MM.1S (cell line): Measurements from ENCODE around the gene EMILIN2.
A peak's percentile ranks its signal among the peaks of the same experiment; 100 is the strongest.

Experiments used
- DNase-seq: peaks from one replicate; pipeline ENCODE4 v3.0.0-alpha.2; 2015
- H2AFZ ChIP-seq: fragments of 300-600 bp; sonication (generic); 2 replicates; pipeline ENCODE4 v1.6.0; 2016; ENCODE audit warnings: antibody characterized with exemption, low read length
- H3F3A ChIP-seq: fragments of 300-600 bp; sonication (generic); 2 replicates; pipeline ENCODE4 v1.6.1; 2016; ENCODE audit warnings: mild to moderate bottlenecking, antibody characterized with exemption, low read length, moderate library complexity, mixed read lengths; ENCODE audit not compliant: insufficient read depth
- H3K27ac ChIP-seq: fragments of 300-600 bp; sonication (generic); 2 replicates; pipeline ENCODE4 v1.5.1; 2016; ENCODE audit warnings: mild to moderate bottlenecking, low read length
- H3K27me3 ChIP-seq: fragments of 300-600 bp; sonication (generic); replicated peaks from 2 replicates; pipeline ENCODE4 v1.6.0; 2016; ENCODE audit warnings: low read length; ENCODE audit not compliant: insufficient read depth
- H3K36me3 ChIP-seq: fragments of 300-600 bp; sonication (generic); replicated peaks from 2 replicates; pipeline ENCODE4 v1.6.1; 2016; ENCODE audit warnings: mild to moderate bottlenecking, low read length, mixed read lengths; ENCODE audit not compliant: insufficient read depth
- H3K4me1 ChIP-seq: fragments of 300-600 bp; sonication (generic); 2 replicates; pipeline ENCODE4 v1.6.1; 2016; ENCODE audit warnings: low read length, mixed read lengths
- H3K4me2 ChIP-seq: fragments of 300-600 bp; sonication (generic); 2 replicates; pipeline ENCODE4 v1.6.0; 2016; ENCODE audit warnings: low read depth, low read length
- H3K4me3 ChIP-seq: fragments of 300-600 bp; sonication (generic); 2 replicates; pipeline ENCODE4 v1.5.1; 2016; ENCODE audit warnings: low read length, mixed read lengths
- H3K79me2 ChIP-seq: fragments of 300-600 bp; sonication (generic); 2 replicates; pipeline ENCODE4 v1.6.1; 2016; ENCODE audit warnings: mixed run types, low read length, mixed read lengths
- H3K9ac ChIP-seq: fragments of 300-600 bp; sonication (generic); 2 replicates; pipeline ENCODE4 v1.6.1; 2016; ENCODE audit warnings: low read length, mixed read lengths
- H3K9me2 ChIP-seq: fragments of 300-600 bp; sonication (generic); replicated peaks from 2 replicates; pipeline ENCODE4 v1.6.1; 2016; ENCODE audit warnings: mild to moderate bottlenecking, low read length, mixed read lengths; ENCODE audit not compliant: insufficient read depth
- H3K9me3 ChIP-seq: fragments of 300-600 bp; sonication (generic); replicated peaks from 2 replicates; pipeline ENCODE4 v1.6.1; 2016; ENCODE audit warnings: mild to moderate bottlenecking, low read length, mixed read lengths; ENCODE audit not compliant: insufficient read depth
- H4K20me1 ChIP-seq: fragments of 300-600 bp; sonication (generic); 2 replicates; pipeline ENCODE4 v1.6.1; 2016; ENCODE audit warnings: mild to moderate bottlenecking, low read length, moderate library complexity, mixed read lengths; ENCODE audit not compliant: insufficient read depth
- EZH2 ChIP-seq: fragments of 300-600 bp; sonication (generic); optimal IDR thresholded peaks from 2 replicates; pipeline ENCODE3; 2017; ENCODE audit warnings: low read depth, mild to moderate bottlenecking, antibody characterized with exemption, low read length, mixed read lengths
- EZH2phosphoT487 ChIP-seq: fragments of 300-600 bp; sonication (generic); IDR thresholded peaks from 2 replicates; pipeline ENCODE4 v1.6.1; 2018; ENCODE audit warnings: antibody characterized with exemption, low read length
- TF ChIP-seq, protein P1 (sequence below): fragments of 300-600 bp; sonication (generic); IDR thresholded peaks from 2 replicates; pipeline ENCODE4 v1.5.1; 2016; ENCODE audit warnings: antibody characterized with exemption, low read length, mixed read lengths

The EMILIN2 gene

DNA sequence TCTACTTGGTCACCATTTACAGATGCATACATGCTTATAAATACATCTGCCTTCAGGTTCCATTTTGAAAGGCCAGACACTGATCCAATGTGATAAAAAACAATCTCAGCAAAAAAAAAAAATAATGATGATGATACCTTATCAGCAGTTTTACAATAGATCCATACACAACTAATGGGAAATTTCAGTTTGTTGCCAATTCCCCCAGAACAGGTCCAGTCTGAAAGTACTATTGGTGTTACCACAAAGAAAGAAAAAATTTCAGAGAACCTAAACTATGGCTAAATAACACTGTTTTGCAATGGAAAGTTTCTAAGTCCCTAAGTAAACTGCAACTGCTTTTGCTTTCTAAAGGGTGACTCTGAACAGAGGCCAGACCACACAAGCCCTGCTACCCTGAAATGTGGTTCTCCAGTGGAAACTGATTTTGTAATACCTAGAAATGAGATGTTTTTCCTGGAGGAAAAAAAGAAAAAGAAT, 112.1 kb downstream of the EMILIN2 start:
- Histone ChIP-seq H3K9me3 (no peaks in the 10 kb centered on the region), H3K4me2 (no peak overlapping the region), H3K4me3 (no peak overlapping the region), H3K79me2 (no peaks in the 10 kb centered on the region), H2AFZ (no peak overlapping the region), H3K9me2 (no peaks in the 10 kb centered on the region), H3K36me3 (no peaks in the 10 kb centered on the region), H3K27me3 (0 out of 2 replicates have a peak, but pooled peaks cover 2% of the 10 kb centered on the region), H3K27ac (no peak overlapping the region), H4K20me1 (no peaks in the 10 kb centered on the region), H3F3A (peaks cover 30% of the 10 kb centered on the region), H3K9ac (no peak overlapping the region), H3K4me1 (peaks cover 31% of the 10 kb centered on the region)
- peak; percentile 31 for DNase-seq
- no peak for TF ChIP-seq EZH2phosphoT487
- TF ChIP-seq EZH2, result no peak
- TF ChIP-seq, protein P1, sequence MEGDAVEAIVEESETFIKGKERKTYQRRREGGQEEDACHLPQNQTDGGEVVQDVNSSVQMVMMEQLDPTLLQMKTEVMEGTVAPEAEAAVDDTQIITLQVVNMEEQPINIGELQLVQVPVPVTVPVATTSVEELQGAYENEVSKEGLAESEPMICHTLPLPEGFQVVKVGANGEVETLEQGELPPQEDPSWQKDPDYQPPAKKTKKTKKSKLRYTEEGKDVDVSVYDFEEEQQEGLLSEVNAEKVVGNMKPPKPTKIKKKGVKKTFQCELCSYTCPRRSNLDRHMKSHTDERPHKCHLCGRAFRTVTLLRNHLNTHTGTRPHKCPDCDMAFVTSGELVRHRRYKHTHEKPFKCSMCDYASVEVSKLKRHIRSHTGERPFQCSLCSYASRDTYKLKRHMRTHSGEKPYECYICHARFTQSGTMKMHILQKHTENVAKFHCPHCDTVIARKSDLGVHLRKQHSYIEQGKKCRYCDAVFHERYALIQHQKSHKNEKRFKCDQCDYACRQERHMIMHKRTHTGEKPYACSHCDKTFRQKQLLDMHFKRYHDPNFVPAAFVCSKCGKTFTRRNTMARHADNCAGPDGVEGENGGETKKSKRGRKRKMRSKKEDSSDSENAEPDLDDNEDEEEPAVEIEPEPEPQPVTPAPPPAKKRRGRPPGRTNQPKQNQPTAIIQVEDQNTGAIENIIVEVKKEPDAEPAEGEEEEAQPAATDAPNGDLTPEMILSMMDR, result no peak

DNA sequence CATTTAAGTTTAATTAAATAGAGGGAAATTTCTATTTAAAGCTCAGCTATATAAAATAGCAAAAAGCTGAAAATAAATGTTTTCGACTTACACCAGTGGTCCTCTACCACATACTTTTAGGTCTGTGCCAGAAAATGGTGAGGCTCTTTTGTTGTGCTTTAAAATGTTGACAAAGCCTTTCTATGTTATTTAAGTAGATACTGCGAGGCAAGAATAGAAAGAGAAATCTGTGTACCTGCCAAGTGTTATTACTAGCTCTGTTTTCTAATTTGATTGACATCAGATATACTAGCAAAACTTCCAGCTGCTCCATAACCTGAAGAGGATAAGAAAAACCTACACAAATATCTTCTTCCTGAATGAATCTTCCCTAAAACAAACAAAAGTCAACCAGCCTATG, 112.5 kb downstream of the EMILIN2 start:
- peaks cover 30% of the 10 kb centered on the region for H3F3A ChIP-seq
- H3K9me3 ChIP-seq, result no peaks in the 10 kb centered on the region
- H3K9me2 ChIP-seq, result no peaks in the 10 kb centered on the region
- no peaks in the 10 kb centered on the region for H4K20me1 ChIP-seq
- H3K27me3 ChIP-seq, result 0 out of 2 replicates have a peak, but pooled peaks cover 2% of the 10 kb centered on the region
- no peak overlapping the region for H3K27ac ChIP-seq
- H3K4me3 ChIP-seq, result no peak overlapping the region
- H3K9ac ChIP-seq, result no peak overlapping the region
- no peaks in the 10 kb centered on the region for H3K36me3 ChIP-seq
- H3K79me2 ChIP-seq, result no peaks in the 10 kb centered on the region
- H3K4me1 ChIP-seq, result peaks cover 31% of the 10 kb centered on the region
- no peak overlapping the region for H2AFZ ChIP-seq
- H3K4me2 ChIP-seq, result no peak overlapping the region
- DNase-seq, result no peak
- TF ChIP-seq EZH2, result no peak
- TF ChIP-seq, protein P1, result no peak
- TF ChIP-seq EZH2phosphoT487, result no peak

DNA sequence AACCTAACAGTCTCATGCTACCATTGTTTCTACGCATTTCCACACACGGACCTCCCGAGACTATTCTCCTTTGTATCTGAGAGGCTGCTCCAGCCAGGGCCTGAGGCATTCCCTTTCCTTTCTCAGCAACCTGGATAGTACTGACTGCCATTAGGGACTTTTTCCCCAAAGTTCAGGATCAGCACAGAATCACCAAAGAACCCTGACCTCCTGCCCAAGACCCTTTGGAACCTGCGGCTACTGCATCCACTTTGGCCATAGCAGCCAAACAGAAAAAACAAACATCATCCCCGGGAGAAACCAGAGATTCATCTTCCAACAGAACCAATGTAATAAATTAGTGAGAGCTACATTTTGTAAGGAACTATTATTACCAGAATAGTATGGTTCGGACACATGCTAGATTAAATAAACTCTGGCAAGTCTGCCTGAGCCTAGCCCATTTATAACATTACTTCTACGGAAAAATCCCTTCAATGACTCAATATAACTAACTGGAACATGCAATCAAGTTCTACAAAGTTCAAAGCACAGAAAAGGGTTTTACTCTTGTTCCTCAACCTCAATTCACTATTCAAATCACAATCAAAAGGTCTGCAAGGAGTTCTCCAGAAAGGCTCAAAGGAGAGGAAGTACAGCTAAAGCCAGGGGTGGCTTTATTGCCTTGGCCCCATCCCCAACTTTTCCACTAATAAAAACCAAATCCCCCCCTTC, 114.3 kb downstream of the EMILIN2 start:
- Histone ChIP-seq H3K4me3 (peak overlapping the region; percentile 44; the same call in 1 of the 2 replicates), H3K27me3 (0 out of 2 replicates have a peak, but pooled peaks cover 2% of the 10 kb centered on the region), H4K20me1 (no peaks in the 10 kb centered on the region), H3K9me2 (no peaks in the 10 kb centered on the region), H3K4me1 (peaks cover 31% of the 10 kb centered on the region), H3K4me2 (peak overlapping the region; percentile 71), H3K9ac (no peak overlapping the region), H3F3A (peaks cover 30% of the 10 kb centered on the region), H3K36me3 (no peaks in the 10 kb centered on the region), H3K79me2 (no peaks in the 10 kb centered on the region), H3K9me3 (no peaks in the 10 kb centered on the region), H3K27ac (no peak overlapping the region), H2AFZ (no peak overlapping the region)
- TF ChIP-seq EZH2phosphoT487, result no peak
- TF ChIP-seq EZH2, result no peak
- TF ChIP-seq, protein P1, result no peak
- no peak for DNase-seq
